ENCODE results near the gene PXDN.
A peak's percentile ranks its signal among the peaks of the same experiment; 100 is the strongest.
"Not testable (repeated sequence)": the region's sequence is repeated elsewhere in the genome, so short reads cannot be mapped to it uniquely, and the experiment has no call there.

The PXDN gene

DNA sequence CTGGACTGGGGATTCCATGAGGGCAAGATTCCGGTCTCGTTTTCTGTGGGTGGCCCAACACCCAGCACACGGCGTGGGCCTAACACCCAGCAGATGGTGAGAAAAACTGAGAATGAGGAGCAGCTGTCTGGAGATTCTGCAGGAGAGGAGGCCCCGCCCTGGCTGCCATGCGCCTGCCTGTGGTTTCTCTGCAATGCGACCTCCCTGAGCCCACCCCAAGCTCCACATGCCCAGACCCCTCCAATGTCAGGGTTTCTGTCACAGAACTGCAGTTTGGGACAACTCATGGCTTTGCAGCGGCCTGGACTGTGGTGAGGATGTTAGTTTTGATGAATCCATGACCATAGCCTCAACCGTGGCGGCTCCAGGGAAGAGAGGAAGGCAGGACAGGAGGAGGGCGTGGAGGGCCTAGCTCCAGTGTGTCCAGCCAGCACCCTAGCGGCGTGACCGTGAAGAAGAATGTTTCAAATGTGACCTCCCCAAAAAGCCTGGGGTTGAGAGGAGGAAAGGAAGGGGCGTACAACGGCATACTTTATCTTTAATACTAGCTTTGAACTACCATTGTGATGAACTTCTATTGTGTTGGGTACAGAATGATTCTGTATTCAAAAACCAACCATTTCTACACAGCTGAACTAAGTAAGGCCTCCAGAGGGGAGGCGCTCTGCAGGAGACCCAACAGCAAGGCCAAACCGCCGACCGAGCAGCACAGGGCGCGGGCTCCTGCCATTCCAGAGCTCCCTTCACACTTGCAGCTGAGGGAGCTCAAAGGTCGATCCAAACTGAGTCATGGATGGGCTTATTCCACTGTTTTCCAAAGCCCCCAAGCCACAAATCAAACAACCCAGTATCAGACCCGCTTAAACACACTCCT lies 3.4 kb downstream of the PXDN start:
- DNase-seq (ENCODE audit: low read depth), result no peak

DNA sequence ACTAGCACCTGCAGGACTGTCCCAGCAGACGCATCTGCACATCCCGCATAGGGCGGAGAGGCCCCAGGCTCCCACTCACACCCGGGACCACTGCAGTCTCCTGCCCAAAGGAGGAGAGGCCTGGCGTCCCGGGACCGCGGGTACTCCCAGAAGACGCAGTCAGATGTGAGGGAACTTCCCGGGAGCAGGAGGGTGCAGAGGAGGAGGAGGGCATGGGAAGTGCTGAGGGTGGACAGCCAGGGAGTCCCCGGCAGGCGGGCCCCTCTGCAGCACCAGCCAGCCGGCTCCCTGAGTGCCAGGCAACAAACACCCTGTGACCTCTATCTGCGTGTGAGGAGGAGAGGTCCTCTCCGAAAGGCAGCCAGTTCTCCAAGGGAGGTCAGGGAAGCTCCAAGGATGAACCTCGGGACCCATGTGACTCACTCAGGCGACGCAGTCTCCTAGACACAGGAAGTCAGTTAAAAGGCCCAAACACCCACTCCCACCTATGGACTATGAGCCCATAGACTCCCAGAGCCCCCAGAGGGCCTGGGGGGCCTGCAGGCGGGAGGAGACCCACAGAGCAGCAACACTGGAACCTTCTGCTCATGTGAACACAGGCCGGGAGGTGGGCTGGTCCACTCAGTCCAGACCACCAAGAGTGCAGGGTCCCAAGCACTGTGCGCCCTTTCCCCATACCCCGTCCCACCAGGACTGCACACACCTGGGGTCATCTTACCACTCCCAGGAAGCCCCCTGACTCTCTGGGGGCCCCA lies 4.2 kb downstream of the PXDN start:
- DNase-seq (ENCODE audit: low read depth), result peak; percentile 37

DNA sequence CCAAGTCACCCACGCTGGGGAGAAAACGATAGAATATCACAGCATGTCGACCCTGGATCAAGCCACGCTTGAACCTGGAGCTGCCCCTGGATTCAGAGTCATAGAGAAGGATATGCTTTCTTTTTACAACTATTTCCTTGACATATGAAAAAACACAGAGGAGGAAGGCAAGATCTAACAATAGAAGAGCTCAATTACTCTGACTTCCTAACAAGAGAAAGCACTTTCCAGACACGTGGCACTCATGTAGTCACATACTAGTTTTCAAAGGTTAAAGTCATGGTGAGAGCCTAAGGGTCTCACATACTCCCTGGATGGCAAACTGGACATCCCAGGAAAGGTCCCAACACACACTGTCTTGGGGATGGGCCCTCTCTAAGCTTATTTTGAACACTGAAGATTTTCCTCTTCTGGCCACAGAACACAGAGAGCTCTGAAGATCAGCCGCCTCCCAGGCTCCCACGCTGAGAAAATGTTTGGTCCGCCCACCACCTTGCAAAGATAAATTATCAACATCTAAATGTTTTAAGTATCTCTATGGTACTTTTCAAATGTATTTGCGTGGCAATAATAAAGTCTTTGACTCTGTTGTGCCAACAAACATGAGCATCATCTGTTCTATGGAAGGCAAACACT lies 4.9 kb downstream of the PXDN start:
- no peak for DNase-seq (ENCODE audit: low read depth)

DNA sequence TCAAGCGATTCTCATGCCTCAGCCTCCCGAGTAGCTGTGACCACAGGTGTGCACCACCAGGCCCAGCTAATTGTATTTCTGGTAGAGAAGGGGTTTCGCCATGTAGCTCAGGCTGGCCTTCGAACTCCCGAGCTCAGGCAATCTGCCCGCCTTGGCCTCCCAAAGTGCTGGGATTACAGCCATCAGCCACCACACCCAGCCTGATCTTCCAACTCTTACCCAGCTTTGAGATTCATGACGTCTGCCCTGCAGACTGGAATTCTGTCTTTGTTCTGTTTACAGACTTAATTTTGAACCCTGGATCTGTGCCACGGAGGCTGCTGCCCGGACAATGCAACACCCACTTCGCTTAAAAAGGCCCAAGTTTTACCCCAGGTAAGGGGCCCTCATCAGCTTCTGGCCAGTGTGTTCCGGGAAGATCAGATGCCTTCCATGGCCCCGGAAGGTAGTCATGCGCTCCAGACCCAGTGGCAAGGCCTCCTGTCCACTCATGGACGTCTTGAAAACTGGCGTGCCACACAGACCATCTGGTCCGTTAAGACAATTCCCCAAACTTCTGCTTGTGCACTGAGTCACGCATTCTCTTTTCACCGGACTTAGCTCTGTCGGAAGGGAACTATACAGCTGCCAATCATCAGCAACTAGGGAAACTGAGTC lies 5.5 kb downstream of the PXDN start:
- DNase-seq (ENCODE audit: low read depth), result no peak

DNA sequence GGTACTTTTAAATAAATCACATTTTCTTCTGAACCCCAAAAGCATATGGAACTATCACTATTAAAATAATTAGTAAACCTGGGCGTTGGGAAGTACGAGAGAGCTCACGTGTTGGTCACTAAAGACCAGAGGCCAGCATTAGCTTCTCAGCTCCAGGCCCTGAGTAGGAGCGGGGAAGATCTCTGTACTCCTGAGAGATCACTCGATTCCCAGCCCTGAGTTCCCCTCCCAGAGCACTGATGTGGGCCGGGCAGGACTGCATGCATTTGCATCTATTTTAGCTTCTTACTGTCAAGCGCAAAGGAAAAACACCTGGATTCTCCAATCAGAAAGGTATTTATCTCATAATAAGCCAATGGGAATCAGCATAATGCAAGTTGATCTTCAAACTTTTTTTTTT lies 6.2 kb downstream of the PXDN start:
- DNase-seq (ENCODE audit: low read depth), result no peak

DNA sequence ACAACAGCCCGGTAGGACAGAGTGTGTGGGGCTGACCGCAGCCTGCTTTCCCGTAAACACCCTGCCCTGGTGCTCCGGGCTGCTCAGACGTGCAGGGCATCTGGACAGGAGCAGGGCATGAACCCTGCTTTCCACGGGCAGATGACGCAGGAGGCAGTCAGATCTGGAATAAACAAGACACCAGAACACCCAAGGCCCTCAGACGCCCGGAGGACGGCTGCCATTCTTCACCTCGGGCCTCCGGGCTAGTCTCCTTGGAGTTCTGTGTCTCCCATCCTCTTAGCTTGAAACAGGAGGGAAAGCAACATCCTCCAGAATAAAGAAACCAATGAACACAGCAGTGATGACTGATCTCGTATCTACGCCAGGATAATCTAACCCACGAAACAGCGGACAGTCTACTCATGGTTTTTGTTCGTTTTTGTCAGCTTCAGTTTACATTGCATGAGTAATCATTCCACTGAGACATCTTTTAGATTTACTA lies 7.3 kb downstream of the PXDN start:
- peak; percentile 91 for DNase-seq (ENCODE audit: low read depth)

DNA sequence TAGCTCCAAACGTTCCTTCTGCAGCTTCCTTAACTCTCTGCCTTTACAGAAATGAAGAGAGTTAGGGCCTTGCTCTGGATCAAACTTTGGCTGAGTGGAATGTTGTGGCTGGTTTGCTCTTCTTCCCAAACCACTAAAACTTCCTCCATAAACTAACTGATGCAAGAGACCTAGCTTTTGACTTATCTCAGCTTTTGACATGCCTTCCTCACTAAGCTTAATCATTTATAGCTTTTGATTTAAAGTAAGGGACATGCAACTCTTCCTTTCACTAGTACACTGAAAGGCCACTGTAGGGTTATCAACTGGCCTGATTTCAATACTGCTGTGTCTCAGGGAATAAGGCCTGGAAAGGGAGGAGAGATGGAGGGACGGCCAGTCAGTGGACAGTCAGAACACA lies 8.3 kb downstream of the PXDN start:
- DNase-seq (ENCODE audit: low read depth), result peak; percentile 83

DNA sequence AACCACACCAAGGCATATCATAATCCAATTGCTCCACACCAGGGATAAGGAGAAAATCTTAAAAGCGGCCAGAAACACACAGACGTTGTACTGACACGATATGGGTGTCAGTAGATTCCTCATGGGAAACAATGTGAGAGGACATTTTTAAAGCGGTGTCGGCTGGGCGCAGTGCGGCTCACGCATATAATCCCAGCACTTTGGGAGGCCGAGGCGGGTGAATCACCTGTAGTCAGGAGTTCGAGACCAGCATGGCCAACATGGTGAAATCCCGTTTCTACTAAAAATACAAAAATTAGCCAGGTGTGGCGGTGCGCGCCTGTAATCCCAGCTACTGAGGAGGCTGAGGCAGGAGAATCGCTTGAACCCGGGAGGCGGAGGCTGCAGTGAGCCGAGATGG lies 11.0 kb downstream of the PXDN start:
- not testable (repeated sequence) for DNase-seq (ENCODE audit: low read depth)

DNA sequence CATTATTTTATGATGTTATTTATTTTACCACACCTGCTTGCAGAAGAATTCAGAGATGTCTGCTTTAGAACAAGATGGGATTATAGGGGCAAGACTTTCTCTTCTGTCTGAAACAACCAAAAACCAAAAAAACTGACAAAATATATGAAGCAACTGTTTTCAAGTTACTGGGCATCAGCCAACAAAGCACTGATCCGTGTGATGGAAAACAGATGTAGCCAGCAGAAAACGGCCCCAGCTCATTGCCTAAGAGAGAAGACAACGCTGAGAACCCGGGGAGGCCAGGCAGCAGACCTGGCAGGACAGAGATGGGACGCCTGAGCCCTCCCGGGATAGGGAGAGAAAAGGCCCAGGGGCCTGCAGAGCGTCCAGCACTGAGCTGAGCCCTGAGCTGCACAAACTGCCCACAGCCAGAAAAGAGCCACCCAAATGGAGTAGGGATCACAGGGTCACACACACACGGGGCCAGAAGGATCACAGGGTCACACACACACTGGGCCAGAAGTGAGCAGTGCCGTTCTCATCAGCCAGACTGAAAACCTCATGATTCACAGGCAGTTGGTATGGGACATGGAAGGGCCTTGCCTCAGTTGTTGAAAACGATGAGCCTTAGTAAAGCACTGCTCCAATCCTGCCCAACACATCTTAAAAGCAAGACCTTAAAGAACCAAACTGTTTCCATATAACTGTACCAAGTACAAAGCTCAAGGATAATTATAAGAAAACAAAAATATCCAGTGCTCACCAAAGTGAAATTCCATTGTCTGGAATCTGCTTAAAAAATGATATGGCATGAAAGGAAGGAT lies 12.1 kb downstream of the PXDN start:
- peak; percentile 95 for DNase-seq (ENCODE audit: low read depth)

DNA sequence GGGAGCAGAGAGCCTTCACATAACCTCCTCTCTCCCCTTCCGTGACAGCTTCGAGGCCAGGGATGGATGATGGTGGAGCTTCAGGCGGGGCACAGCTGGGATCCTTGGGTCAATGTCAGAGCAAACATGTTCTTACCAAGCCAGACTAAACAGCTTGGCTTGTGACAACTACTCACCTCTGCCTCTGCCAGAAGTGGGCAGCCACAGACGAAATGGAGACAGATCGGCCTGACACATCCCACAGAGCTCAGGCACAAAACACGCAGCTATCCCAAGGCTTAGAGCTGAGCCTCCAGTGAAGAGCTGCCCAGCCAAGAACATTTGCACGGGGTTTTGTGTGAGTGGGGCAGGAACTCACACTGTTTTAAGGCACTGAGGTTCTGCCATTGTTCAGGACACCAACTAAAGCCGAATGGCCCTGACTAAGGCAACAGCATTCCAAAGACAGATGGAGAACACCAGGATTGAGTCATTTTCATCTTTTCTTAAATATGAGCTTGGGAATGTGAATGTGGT lies 12.8 kb downstream of the PXDN start:
- DNase-seq (ENCODE audit: low read depth), result no peak

DNA sequence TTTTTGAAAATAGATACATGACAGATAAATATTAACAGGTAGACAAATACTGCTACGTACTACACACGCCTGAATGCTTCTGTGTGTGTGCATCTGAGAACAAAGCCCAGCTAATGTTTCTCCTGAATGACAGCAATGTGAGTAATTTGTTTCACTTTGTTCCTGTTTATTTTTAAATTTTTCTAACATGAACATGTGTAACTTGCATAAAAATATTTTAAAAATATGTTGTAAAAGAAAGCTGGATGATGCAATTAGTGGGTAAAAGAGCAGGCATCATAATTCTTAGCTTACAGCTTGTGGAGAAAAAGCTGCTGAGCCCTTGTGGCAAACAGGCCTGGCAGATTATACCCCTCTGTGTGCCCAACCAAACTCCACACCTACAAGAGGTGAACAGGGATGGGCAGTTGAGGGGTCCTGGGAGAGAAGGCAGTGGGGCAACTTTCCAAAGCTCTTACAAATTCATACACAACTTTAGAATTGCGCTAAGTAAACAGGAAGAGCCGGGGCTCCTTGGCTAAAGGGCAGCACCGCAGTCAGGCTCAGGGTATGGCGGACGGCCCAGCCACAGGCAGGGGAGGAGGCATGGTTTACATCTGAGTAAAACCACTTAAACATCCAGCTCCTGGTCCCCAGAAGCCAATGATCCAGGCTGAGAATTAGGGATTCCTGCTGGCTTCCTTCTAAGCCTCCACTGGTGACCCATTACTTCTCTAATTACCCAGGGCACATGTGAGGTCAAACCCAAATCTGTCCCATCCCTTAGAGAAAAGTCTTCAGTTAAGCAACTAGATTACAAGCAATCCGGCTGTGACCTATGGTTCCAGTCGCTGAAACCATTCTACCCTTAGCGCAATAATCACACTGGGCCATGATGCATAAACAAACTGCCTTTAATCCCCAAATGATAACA lies 14.0 kb downstream of the PXDN start:
- peak; percentile 96 for DNase-seq (ENCODE audit: low read depth)

DNA sequence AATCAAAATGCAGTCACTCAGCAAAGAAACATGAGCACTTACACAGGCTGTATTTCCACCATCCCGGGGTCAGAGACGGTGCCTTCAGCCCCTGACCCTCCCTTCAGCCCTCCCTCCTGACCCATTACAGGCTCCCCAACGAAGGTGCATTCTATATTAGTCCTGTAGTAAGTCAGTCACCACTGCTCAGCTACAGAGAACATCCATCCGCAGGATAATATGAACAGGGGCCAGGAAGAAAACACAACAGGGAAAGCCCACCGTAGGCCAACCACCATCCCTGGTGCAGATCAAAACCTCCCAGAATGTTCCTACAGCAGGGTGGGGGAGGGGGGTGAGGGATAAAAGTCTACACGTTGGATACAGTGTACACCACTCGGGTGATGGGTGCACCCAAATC lies 15.1 kb downstream of the PXDN start:
- no peak for DNase-seq (ENCODE audit: low read depth)

DNA sequence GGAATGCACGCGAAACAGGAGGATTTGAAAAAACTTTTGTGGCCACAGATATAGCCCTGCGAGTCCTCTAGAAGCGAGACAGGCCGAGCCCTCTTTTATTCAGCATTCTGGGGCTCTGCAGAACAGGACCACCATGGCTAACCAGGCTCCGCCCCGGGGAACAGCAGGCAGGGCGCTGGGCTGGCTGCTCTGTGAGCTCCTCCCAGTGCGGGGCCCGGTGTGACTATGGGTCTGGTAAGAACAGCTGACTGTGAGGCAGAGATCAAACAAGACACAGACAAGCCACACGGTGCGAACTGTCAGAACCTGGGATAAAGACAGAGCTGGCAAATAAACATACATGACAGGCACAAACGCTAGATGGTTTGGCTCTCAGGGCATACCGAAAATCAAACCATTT lies 15.5 kb downstream of the PXDN start:
- no peak for DNase-seq (ENCODE audit: low read depth)

DNA sequence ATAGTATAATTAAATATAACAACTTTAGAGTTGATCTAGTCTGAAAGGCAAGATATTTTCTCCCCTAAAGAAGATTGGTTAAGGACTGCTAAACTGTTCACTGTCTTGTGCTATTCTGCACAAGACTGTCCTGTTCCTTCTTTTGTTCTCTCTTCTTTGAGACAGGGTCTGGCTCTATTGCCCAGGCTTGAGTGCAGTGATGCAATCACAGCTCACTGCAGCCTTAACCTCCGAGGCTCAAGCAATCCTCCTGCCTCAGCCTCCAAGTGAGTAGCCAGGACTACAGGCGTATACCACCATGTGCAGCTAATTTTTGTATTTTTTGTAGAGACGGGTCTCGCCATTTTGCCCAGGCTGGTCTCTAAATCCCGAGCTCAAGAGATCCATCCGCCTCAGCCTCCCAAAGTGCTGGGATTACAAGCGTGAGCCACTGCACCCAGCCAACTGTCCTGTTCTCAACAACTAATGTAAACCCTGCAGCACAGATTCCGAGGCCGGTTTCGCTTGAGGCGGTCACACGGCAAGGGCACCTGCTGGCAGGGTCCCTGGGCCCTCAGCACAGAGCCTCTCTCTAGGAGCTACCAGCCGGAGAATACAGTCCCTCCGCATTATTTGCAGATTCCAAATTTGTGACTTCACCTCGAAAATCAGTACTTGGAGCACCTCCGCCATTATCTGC lies 16.4 kb downstream of the PXDN start:
- no peak for DNase-seq (ENCODE audit: low read depth)

DNA sequence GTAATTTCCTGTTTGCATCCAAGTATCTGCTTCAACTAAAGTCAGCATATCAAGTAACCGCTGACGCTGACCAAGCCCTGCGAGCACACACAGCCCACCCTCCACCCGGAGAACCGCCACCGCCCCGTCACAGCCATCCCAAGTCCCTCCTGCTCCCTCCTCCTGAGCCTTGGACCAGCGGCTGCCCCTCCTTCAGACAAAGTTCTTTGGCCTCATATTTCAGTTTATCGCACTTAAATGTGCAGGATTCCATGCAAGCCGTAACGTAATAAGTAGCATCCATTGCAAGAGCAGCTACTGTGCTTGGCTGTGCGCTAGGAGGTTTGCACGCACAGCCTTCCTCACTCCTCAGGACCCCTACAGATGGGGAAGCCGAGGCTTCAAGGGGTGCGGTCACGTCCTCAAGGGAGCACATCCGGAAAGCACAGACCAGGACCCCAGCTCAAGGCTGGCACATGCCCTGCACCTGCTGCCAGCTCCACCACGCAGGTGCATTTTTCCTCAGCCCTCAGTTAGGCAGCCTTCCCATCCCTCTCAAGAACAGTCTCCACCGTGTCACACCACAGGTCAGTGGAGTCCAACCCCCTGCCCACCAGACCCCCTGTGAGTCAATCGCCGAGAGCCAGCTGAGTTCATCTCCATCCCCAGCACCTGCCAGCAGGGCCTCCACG lies 17.1 kb downstream of the PXDN start:
- DNase-seq (ENCODE audit: low read depth), result no peak

DNA sequence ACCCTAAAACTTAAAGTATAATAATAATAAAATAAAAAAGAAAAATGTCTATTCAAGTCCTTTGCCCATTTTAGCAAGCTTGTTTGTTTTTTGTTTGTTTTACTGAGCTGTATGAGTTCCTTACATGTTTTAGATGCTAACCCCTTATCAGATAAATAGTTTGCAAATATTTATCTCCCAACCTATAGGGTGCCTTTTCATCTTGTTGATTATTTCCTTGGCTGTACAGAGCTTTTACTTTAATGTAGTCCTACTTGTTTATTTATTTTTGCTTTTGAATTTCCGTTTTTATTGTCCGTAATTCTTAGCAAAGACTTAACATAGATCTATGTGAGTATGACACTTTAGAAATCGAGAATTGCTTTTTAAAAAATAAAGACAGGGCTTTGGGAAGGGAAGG lies 17.8 kb downstream of the PXDN start:
- no peak for DNase-seq (ENCODE audit: low read depth)

DNA sequence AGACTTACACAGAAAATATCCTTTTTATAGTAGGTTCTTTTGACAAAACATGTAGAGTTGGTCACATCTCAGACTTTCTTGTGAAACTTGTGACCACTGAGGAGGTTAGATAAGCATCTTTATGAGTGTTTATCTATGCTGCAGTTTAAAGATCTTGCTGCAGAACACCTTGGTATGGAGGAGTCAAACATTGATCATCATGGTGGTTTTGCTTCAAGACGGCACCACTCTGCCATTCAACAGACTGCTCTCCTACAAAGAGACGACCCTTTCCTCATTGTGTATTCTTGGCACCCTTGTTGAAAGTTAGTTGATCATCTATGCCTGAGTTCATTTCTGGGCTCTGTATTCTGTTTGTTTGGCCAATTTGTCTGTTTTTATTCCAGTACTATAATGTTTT lies 20.0 kb downstream of the PXDN start:
- DNase-seq (ENCODE audit: low read depth), result not testable (repeated sequence)

DNA sequence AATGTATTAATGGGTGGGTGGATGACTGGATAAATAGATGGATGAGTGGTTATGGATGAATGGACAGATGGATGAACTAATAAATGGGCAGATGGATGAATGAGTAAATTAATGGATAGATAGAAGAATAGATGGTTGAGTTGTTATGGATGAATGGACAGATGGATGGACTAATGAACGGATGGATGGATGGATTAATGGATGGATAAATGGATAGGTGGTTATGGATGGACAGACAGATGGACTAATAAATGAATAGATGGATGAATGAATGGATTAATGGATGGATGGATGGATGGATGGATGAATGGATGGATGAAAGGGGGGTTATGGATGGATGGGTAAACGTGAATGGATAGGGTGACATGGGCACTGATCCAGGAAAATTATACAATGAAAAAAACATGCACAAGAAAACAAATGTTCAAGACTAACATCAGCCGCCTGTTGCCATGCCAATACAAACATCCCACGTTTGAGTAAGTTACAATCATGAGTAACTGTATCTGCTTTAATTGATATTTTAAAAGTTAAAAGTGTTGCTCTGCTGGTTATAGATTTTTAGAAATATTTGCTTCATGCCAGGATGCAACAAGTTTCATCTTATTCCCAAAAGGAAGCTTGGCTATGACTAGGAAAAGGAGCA lies 20.8 kb downstream of the PXDN start:
- DNase-seq (ENCODE audit: low read depth), result no peak

Measured in EH (cell line).